ENCODE data around the gene MAP3K7CL. TPM values are rescaled to one million over a fixed set of nuclear protein-coding genes. Genes with fewer than 3 reads are reported as not detected.

Gene MAP3K7CL
- total RNA-seq, 2 donors from 2014 or later: 1.3 TPM; not detected in 1

DNA sequence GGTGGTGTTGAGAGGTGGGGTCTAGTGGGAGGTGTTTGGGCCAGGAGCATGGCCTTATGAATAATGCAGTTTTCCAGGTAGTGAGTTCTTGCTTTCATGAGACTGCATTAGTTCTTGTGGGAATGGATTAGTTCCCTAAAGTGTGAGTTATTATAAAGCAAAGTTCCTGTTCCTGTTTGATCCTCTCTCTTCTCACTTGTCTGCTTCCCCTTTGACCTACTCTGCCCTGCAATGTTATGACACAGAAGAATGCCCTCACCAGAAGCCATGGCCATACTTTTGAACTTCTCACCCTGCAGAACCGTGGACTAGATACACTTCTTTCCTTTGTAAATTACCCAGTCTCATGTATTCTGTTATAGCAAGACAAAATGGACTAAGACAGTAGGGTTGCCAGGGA lies 53.6 kb downstream of the MAP3K7CL start:
- H3K9ac ChIP-seq (ENCODE audit: extremely low read depth, low read length, poor library complexity, severe bottlenecking): no peak overlapping the region
- no peak overlapping the region for H3K27ac Mint-ChIP-seq
- TF ChIP-seq, protein P1, sequence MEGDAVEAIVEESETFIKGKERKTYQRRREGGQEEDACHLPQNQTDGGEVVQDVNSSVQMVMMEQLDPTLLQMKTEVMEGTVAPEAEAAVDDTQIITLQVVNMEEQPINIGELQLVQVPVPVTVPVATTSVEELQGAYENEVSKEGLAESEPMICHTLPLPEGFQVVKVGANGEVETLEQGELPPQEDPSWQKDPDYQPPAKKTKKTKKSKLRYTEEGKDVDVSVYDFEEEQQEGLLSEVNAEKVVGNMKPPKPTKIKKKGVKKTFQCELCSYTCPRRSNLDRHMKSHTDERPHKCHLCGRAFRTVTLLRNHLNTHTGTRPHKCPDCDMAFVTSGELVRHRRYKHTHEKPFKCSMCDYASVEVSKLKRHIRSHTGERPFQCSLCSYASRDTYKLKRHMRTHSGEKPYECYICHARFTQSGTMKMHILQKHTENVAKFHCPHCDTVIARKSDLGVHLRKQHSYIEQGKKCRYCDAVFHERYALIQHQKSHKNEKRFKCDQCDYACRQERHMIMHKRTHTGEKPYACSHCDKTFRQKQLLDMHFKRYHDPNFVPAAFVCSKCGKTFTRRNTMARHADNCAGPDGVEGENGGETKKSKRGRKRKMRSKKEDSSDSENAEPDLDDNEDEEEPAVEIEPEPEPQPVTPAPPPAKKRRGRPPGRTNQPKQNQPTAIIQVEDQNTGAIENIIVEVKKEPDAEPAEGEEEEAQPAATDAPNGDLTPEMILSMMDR (conservative IDR thresholded peaks at IDR 0.05): no peak
- no peaks in the 10 kb centered on the region for H3K36me3 ChIP-seq (ENCODE audit: control insufficient read depth, insufficient read depth, low read length)
- no peaks in the 10 kb centered on the region for H3K36me3 Mint-ChIP-seq (ENCODE audit: low read depth)
- H3K4me3 ChIP-seq (ENCODE audit: low read length): no peak overlapping the region
- H3K4me3 Mint-ChIP-seq: no peak overlapping the region
- no peaks in the 10 kb centered on the region for H3K9me3 Mint-ChIP-seq
- H3K27me3 ChIP-seq (ENCODE audit: control insufficient read depth, insufficient read depth, low read length, poor library complexity, severe bottlenecking): no peaks in the 10 kb centered on the region
- WGBS, 2 experiments (ENCODE audit: insufficient coverage in 1 of 2, insufficient read length in 1 of 2): 92% methylated on average over 1 of the region's 1 CpG; no CpG with 5 or more reads in 1 of the 2 experiments
- no peaks in the 10 kb centered on the region for H3K27me3 Mint-ChIP-seq (ENCODE audit: insufficient read depth)
- H3K4me1 Mint-ChIP-seq: peaks cover 7% of the 10 kb centered on the region
- H3K9me3 ChIP-seq (ENCODE audit: control insufficient read depth, low read length): no peaks in the 10 kb centered on the region
- no peak for DNase-seq
- H3K27ac ChIP-seq (ENCODE audit: low read depth, low read length): no peak overlapping the region
- no peaks in the 10 kb centered on the region for H3K4me1 ChIP-seq (ENCODE audit: control insufficient read depth, insufficient read depth, low read length)

DNA sequence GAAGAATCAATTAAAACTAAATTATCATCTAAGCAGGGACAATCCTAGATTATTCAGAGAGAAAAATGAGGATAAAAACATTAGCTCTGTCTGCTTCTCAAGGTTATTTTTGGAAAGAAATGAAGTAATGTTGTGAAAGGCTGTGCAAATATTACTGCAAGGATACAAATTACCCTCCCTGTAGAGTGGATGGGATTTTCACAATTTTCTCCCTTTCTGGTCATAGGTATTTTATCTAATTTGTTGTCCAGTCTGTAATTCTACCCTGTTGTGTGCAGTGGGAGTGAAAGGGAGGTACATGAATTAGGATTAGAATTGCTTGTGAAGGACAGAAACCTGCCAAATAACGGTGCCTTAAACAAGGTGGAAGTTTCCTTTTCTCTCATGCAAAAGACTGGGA lies 54.7 kb downstream of the MAP3K7CL start:
- no peaks in the 10 kb centered on the region for H3K36me3 Mint-ChIP-seq (ENCODE audit: low read depth)
- no peak overlapping the region for H3K27ac ChIP-seq (ENCODE audit: low read depth, low read length)
- WGBS, 2 experiments (ENCODE audit: insufficient coverage in 1 of 2, insufficient read length in 1 of 2): 80 to 87% methylated on average over 1 of the region's 1 CpG

DNA sequence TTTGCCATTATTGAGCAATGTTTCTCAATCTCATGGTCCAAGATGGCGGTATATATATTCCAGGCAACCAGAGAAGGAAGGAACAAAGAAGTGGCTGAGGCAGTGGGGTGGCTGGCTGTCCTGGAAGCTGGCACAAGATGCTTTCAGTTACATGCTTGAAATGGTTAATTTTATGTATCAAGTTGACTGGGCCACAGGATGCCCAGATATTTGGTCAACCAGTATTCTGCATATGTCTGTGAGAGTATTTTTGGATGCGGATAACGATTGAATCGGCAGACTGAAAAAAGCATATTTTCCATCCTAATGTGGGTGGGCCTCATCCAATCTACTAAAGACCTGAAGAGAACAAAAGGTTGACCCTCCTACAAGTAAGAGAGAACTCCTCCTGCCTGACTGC lies 55.2 kb downstream of the MAP3K7CL start:
- H3K4me3 Mint-ChIP-seq: no peak overlapping the region
- no peaks in the 10 kb centered on the region for H3K36me3 Mint-ChIP-seq (ENCODE audit: low read depth)
- no peak overlapping the region for H3K27ac ChIP-seq (ENCODE audit: low read depth, low read length)
- WGBS, 2 experiments (ENCODE audit: insufficient coverage in 1 of 2, insufficient read length in 1 of 2): 94 to 95% methylated on average over 2 to 4 of the region's 4 CpGs
- no peaks in the 10 kb centered on the region for H3K36me3 ChIP-seq (ENCODE audit: control insufficient read depth, insufficient read depth, low read length)
- H3K4me1 ChIP-seq (ENCODE audit: control insufficient read depth, insufficient read depth, low read length): no peaks in the 10 kb centered on the region
- H3K4me1 Mint-ChIP-seq: peaks cover 7% of the 10 kb centered on the region
- H3K27ac Mint-ChIP-seq: no peak overlapping the region
- no peaks in the 10 kb centered on the region for H3K27me3 Mint-ChIP-seq (ENCODE audit: insufficient read depth)
- H3K9ac ChIP-seq (ENCODE audit: extremely low read depth, low read length, poor library complexity, severe bottlenecking): no peak overlapping the region
- no peaks in the 10 kb centered on the region for H3K9me3 Mint-ChIP-seq
- H3K4me3 ChIP-seq (ENCODE audit: low read length): no peak overlapping the region
- TF ChIP-seq, protein P1 (conservative IDR thresholded peaks at IDR 0.05): no peak
- no peaks in the 10 kb centered on the region for H3K27me3 ChIP-seq (ENCODE audit: control insufficient read depth, insufficient read depth, low read length, poor library complexity, severe bottlenecking)
- no peak for DNase-seq
- no peaks in the 10 kb centered on the region for H3K9me3 ChIP-seq (ENCODE audit: control insufficient read depth, low read length)

More for the DNA sequence above, 54.7 kb downstream of the MAP3K7CL start:
- TF ChIP-seq, protein P1 (conservative IDR thresholded peaks at IDR 0.05): no peak
- Histone ChIP-seq H3K9me3 (ENCODE audit: control insufficient read depth, low read length) (no peaks in the 10 kb centered on the region), H3K9ac (ENCODE audit: extremely low read depth, low read length, poor library complexity, severe bottlenecking) (no peak overlapping the region), H3K27me3 (ENCODE audit: control insufficient read depth, insufficient read depth, low read length, poor library complexity, severe bottlenecking) (no peaks in the 10 kb centered on the region), H3K4me3 (ENCODE audit: low read length) (no peak overlapping the region), H3K4me1 (ENCODE audit: control insufficient read depth, insufficient read depth, low read length) (no peaks in the 10 kb centered on the region), H3K36me3 (ENCODE audit: control insufficient read depth, insufficient read depth, low read length) (no peaks in the 10 kb centered on the region)
- no peak for DNase-seq
- no peaks in the 10 kb centered on the region for H3K9me3 Mint-ChIP-seq
- no peak overlapping the region for H3K27ac Mint-ChIP-seq
- no peaks in the 10 kb centered on the region for H3K27me3 Mint-ChIP-seq (ENCODE audit: insufficient read depth)
- no peak overlapping the region for H3K4me3 Mint-ChIP-seq
- H3K4me1 Mint-ChIP-seq: peaks cover 7% of the 10 kb centered on the region

All from endodermal cell (in vitro differentiated cells).